HG03439 (cell line): ENCODE data around the gene ZNF117.
"Not testable (repeated sequence)": the region's sequence is repeated elsewhere in the genome, so short reads cannot be mapped to it uniquely, and the experiment has no call there.

Experiments
- ATAC-seq: cut with Tn5 transposase; IDR thresholded peaks from one replicate; pipeline ENCODE4 v1.9.1; 2021; ENCODE audit warnings: mild to moderate bottlenecking, moderate library complexity; ENCODE audit not compliant: unreplicated experiment

Gene ZNF117

DNA sequence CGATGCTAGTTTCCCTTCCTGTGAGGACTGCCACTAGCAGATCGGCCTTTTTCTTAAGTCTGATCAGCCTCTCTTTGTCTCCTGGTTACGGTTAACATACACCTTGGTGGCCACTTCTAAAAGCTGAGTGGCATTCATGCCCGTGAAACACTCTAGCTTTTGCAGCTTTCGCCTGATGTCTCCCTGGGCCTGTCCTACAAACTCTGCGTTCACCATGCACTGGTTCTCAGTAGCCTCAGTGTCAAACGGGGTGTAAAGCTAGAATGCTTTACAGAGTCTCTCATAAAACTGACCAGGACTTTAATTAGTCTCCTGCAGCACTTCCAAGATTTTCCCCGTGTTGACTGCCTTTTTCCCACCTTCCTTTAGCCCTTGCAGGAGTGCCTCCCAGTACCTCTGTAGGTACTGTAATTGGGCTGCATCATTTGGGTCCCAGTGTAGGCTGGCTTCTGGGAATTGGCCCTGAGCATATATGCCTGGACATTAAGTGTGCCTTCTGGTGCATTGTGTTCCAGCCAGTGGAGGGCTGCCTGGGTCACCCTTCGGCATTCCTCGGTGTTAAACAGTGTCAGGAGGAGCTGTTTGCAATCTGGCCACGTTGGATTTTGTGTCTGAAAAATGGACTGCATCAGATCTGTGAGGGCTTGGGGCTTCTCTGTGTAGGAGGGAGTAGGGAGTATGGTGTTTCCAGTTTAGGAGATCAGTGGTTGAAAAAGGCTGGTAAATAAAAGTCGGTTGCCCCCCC, 6.5 kb upstream of the ZNF117 start:
- ATAC-seq, result no peak

DNA sequence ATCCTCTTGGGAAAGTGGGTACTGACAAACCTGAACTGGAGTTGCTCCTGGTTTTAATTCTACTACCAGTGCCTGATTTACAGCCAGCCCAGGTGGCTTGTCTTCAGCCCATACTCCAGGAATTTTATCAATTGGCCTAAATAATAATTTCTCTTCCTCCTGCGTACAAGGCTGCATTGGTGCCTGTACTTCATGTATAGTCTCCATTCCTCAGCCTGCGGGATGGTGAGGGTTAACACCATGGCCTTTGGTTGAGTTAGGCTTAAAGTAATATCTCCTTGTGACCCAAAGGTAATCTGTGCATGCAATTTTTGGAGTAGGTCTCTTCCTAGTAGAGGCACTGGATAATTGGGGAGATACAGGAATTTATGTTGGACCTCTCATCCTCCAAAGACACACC, 5.5 kb upstream of the ZNF117 start:
- ATAC-seq, result no peak

GRCh38 chr7:64993901-64994300, 3.1 kb upstream of the ZNF117 start:
- no peak for ATAC-seq

- no peak for ATAC-seq
Observed at GRCh38 chr7:64992971-64993370, 2.1 kb upstream of the ZNF117 start.

GRCh38 chr7:64990216-64990615, 620 bp downstream of the ZNF117 start:
- ATAC-seq, result no peak

- ATAC-seq, result no peak
Observed at GRCh38 chr7:64978497-64979203, 12.2 kb downstream of the ZNF117 start.

- no peak for ATAC-seq
Observed at GRCh38 chr7:64965594-64965993, 25.2 kb downstream of the ZNF117 start.

DNA sequence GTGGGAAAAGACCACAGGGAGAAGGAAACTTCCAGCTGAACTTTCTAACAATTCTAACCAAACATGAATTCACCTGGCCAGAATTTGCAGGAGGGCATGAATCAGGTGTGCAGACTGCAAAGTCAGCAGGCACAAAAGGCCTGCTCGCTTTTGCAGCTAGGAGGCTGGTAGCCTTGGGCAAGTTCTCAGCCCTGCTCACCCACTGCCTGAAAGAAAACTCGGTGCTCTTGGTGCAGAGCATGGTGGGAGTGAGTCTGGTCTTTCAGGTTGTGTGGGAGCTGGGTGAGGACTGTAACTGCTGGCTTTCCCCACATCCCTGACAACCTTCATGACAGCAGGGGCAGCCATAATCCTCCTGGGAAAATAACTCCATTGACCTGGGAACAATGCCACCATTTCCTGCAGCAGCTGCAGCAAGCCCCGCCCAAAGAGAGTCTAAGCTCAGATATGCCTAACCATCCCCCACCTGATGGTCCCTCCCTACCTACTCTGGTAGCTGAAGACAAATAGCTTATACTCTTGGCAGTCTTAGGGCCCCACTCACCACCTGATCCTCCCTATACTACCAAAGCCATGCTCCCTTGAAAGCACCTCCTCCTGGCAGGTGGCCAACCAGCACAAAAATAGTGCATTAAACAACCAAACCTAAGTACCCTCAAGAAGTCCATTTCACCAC, 31.6 kb downstream of the ZNF117 start:
- no peak for ATAC-seq

DNA sequence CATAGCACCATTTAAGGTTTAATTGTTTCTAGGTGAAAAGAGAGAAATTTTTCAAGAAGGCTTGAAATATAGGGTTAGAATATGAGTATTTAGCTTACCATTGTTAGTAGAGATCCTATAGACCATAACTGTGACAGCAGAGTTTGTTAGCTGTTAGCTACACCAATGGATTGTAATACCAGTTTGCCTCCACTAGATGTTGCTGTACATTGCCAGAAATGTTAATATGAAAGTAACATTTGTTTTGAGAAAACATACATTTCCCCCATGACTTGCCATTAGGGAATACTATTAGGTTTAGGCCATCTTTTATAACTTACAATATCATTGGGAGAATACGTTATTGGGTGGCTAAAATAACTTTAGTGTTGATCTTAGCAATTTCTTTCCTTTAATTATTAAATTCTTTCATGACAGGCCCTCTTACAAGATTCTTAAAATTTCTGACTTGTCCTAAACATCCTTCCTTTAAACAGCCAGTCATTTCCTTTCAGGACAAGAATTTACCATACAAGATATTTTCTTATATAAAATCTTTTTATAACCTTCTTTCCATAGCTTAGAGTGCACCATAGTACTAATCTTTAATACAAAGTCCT, 39.5 kb downstream of the ZNF117 start:
- no peak for ATAC-seq

- not testable (repeated sequence) for ATAC-seq
Observed at GRCh38 chr7:64950673-64951072, 40.2 kb downstream of the ZNF117 start.

DNA sequence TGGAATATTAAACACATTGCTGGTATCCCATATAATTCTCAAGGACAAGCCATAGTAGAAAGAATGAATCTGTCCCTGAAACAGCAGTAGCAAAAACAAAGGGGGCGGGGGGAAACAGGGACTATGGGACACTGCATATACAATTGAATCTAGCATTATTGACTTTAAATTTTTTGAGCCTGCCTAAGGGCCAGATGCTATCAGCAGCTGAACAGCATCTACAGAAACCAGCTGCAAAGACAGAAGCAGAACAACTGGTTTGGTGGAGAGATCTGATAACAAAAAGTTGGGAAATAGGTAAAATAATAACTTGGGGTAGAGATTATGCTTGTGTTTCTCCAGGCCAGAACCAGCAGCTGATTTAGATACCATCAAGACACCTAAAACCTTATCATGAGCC, 42.1 kb downstream of the ZNF117 start:
- not testable (repeated sequence) for ATAC-seq

DNA sequence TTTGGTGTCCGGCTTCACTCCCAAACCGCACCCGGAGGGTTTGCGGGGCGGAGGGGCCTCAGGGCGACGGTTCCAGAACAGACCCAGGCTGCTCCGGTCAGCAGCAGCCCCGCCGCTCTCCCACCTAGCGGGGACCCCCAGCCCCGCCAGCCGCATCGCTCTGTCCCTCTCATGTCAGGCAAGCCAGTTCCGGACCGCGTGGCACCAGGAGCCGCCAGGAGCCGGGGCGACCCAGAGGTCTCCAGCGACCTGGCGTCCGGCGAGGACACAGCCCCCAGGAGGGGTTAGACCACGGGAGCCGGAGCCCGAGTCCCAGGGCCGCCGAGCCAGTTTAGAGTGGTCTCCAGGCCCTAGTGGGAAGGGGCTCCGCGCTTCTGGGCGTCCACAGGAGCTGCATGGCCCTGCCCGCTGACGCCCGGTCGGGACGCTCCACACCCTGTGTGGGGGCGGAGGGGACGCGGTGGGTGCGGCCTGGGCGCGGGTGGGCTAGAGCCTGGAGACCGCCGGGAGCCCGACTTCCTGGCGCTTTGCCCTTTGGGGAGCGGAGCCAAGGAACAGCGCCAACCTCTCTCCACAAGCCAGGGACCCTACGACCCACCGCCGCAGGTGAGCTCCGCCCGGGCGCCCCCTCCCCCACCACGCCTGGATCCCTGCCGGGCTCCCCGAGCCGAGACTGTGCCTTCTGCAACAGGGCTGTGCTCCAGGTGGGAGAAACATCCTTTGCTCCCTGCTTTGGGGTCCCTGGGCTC, 43.4 kb downstream of the ZNF117 start:
- ATAC-seq, result no peak

GRCh38 chr7:64946772-64947171, 44.1 kb downstream of the ZNF117 start:
- ATAC-seq, result no peak

- ATAC-seq, result no peak
Observed at GRCh38 chr7:64945503-64946175, 45.2 kb downstream of the ZNF117 start.

GRCh38 chr7:64944667-64945502, 46.0 kb downstream of the ZNF117 start:
- ATAC-seq, result not testable (repeated sequence)

DNA sequence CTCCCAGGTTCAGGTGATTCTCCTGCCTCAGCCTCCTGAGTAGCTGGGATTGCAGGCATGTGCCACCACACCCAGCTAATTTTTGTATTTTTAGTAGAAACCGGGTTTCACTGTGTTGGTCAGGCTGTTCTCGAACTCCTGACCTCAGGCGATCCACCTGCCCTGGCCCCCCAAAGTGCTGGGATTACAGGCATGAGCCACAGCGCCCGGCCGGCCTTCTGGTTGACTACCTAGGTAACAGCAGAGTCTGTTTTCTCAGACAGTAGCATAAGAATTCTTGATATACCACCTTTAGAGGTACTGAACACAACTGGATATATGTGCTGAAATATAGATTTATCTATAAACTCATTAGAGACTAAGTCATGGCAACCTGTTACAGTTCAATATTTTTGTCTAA, 50.8 kb downstream of the ZNF117 start:
- not testable (repeated sequence) for ATAC-seq

DNA sequence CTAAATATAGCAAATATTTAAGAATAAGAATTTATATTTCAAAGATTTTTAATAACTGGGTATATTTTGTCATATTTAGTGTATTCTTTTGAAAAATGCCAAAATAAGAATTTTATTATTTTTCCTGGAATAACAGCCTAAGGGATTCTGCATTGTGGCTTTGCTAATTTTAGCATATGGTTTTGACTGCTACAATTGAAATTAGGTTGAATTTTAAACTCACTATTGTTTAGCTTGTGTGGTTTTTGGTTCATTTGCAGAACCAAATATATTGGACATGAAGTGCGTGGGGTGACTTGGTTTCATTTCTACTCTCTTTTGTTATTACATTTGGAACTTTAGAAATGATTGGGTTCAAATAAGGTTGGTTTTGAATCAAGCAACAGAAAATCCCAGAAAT, 52.3 kb downstream of the ZNF117 start:
- no peak for ATAC-seq

DNA sequence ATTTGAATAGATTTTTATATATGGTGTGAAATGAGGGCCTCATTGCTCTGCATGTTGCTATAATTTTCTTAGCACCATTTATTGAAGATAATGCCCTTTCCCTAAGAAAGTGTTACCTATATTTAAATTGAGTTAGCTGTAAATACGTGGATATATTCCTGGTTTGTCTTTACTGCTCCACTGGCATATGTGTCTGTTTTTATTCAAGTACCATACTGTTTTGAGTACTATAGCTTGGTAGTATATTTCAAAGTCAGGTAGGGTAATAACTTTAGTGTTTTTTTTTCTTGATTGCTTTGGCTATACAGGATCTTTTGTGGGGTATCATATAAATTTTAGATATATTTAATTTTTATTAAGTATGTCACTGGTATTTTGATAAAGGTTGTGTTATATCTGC, 56.4 kb downstream of the ZNF117 start:
- ATAC-seq, result no peak
